Right hindlimb (tissue), 1 donor: ENCODE data around the gene ERF.
"Not testable (repeated sequence)": the region's sequence is repeated elsewhere in the genome, so short reads cannot be mapped to it uniquely, and the experiment has no call there.

Source experiments
- DNase-seq: peaks from one replicate; pipeline ENCODE4 v3.0.0-alpha.2; 2018

Gene ERF

DNA sequence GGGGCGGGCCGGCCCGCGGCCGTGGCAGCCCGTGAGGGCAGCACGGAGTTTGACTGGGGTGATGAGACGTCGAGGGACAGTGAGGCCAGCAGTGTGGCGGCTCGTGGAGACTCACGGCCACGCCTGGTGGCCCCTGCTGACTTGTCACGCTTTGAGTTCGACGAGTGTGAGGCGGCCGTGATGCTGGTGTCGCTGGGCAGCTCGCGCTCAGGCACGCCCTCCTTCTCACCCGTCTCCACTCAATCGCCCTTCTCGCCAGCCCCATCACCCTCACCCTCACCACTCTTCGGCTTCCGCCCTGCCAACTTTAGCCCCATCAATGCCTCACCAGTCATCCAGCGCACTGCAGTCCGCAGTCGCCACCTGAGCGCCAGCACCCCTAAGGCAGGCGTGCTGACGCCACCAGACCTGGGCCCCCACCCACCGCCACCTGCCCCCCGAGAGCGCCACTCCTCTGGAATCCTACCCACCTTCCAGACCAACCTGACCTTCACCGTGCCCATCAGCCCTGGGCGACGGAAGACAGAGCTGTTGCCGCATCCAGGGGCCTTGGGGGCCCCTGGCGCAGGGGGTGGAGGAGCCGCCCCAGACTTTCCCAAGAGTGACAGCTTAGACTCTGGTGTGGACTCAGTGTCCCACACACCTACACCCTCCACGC lies 18.6 kb upstream of the ERF start:
- peak; percentile 12 for DNase-seq

DNA sequence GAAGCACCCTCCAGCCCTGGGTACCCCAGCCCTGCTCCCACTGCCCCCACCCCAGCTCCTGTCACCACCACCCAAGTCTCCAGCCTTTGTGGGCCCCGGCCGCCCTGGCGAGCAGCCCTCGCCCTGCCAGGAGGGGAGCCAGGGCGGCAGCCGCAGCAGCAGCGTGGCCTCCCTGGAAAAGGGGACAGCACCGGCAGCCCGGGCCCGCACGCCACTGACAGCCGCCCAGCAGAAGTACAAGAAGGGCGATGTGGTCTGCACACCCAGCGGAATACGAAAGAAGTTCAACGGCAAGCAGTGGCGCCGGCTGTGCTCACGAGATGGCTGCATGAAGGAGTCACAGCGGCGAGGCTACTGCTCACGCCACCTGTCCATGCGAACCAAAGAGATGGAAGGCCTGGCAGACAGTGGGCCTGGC lies 18.1 kb upstream of the ERF start:
- DNase-seq, result peak; percentile 16

- DNase-seq, result peak; percentile 22
Measured at GRCh38 chr19:42272535-42272897, 17.6 kb upstream of the ERF start.

DNA sequence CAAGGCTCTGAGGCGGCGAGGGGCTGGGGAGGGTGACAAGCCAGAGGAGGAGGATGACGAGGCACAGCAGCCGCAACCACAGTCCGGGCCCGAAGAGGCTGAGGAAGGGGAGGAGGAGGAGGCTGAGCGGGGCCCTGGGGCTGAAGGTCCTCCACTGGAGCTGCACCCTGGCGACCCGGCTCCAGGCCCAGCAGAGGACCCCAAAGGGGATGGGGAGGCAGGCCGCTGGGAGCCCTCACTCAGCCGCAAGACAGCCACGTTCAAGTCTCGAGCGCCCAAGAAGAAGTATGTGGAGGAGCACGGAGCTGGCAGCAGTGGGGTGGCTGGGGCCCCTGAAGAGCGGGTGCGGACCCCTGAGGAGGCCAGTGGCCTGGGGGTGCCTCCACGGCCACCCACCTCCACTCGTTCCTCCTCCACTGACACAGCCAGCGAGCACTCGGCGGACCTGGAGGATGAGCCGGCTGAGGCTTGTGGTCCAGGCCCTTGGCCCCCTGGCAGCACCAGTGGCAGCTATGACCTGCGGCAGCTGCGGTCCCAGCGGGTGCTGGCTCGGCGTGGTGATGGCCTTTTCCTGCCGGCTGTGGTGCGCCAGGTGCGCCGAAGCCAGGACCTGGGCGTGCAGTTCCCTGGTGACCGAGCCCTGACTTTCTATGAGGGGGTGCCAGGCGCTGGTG lies 17.1 kb upstream of the ERF start:
- DNase-seq, result peak; percentile 11

GRCh38 chr19:42271045-42271419 lies 16.1 kb upstream of the ERF start:
- DNase-seq, result no peak

DNA sequence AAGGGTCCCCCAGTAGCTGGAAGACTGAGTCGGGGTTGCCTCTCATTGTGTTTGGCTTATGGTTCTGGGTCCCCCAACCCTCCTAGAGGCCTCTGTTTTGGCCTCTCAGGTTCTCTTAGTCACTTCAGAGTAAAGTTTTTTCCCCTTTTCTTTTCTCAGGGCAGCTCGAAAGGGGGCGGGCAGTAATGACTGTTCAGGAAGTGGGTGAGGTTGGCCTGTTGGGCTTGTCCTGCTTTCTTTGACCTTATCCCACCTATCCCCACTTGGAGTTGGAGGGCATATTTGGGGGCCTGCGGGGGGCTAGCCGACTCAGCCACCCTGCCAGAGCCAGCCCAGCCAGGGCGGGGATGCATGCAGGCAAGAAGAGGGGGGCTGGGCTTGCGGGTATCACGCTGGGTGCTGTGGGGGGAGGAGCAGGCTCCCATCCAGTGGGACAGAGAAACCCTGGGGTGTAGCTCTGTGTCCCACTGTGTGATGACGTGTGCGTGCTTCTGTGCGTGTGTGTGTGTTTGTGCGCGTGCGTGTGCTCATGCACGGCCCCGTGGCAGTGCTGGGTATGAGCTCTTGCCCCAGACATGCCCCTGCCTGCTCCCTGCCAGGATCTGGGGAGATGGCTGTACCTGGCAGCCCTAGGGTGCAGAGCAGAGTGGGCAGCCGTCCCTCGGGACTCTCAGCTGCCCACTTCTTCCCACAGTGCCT lies 15.6 kb upstream of the ERF start:
- peak; percentile 39 for DNase-seq

- DNase-seq, result peak; percentile 41
Measured at GRCh38 chr19:42269478-42270345, 14.8 kb upstream of the ERF start.

DNA sequence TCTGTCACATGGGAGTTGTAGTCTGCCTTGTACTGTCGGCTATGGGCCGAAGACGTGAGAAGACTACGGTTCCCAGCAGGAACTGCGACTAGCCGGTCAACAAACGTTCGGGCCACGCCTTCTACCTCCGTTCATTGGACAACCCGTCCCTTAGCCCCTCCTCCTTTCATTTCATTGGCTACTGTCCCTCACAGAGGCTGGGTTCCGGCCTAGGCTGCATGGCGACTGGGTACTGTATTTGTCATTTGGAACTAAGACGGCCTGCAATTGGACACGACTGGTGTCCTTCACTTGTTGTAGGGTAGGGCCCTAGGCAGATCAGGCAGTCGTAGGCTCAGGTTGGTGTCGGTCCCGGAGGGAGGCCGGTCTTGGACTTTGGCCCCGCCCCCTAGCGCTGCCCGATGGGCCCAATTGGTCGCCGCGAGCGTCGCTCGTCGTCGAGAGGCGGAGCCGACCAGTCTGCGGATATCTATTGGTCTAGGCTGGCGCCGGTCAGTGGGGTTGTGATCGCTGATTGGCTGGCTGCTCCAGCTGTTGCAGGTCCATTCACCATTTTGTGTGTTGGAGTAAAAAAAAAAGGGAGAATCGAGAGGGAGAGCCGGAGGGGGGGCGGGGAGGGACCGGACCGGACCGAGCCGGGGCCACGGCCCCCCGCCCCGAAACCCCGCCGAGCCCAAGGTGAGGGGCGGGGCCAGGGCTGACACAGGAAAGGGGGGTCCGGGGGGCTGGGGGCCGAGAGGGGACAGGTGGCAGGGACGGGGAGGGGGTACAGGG lies 14.0 kb upstream of the ERF start, which contains the start of gene CIC:
Gene CIC, plus strand, starts transcription at position 549 of the 774 bp plus-strand sequence. CDS start 2,532 bp downstream, outside the sequence.
- DNase-seq, result peak; percentile 100

- DNase-seq, result peak; percentile 100
Measured at GRCh38 chr19:42268142-42268703, 13.3 kb upstream of the ERF start.

DNA sequence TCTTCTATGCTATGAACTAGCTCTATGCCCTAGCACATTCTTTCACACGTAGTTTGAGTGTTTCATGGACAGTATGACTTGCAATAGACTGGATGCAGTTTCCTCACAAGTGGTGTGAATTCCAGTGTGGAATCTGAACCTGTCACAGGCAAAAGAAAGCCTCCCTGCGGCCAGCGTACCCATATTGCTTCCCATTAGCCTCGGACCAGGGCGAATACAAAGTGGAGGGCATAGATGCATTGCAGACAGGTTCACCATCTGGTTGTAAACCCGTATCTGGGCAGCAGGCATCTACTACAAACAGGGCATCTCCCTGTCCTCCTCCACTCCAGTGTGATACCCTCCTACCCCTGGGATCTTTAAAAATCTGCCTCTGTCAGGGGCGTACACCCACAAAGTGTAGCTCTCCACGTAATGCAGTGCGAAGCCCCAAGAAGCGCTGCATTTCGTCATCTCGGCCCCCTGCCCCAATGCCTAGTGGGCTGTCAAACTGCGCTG lies 12.8 kb upstream of the ERF start:
- DNase-seq, result no peak

DNA sequence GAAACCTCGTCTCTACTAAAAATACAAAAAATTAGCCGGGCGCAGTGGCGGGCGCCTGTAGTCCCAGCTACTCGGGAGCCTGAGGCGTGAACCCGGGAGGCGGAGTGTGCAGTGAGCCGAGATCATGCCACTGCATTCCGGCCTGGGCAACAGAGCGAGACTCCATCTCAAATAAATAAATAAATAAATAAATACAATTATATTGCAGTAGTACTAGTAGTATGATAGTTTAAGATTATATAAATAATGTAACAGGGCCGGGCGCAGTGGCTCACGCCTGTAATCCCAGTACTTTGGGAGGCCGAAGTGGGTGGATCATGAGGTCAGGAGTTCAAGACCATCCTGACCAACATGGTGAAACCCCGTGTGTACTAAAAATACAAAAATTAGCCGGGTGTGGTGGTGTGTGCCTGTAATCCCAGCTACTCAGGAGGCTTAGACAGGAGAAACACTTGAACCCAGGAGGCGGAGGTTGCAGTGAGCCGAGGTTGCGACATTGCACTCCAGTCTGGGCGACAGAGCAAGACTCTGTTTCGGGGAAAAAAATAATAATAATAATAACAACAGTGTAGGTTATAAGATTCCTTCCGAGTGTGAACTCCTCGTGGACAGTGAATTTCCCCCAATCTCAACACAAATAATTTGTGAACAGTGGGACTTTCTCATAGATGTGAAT lies 12.1 kb upstream of the ERF start:
- not testable (repeated sequence) for DNase-seq

DNA sequence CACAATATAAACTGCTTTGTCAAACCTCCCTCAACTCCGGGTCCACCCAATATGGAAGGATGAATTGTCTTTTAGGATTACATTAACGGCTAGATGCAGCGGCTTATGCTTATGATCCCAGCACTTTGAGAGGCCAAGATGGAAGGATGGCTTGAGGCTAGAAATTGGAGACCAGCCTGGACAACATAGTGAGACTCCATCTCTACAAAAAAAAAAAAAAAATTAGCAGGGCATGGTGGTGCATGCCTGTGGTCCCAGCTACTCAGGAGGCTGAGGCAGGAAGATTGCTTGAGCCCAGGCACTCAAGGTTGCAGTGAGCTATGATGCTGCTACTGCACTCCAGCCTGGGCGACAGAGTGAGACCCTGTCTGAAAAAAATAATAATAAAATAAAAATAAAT lies 11.2 kb upstream of the ERF start:
- DNase-seq, result peak; percentile 7

GRCh38 chr19:42261763-42262162 lies 6.8 kb upstream of the ERF start:
- no peak for DNase-seq

DNA sequence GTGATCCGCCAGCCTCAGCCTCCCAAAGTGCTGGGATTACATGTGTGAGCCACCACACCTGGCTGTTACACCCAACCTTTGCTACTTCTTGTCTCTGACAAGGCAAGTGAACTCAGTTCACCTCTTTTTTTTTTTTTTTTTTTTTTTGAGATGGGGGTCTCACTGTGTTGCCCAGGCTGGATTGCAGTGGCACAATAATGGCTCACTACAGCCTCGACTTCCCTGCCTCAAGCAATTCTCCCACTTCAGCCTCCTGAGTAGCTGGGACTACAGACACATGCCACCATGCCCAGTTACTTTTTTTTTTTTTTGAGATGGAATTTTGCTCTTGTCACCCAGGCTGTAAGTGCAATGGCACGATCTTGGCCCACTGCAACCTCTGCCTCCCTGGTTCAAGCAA lies 2.9 kb upstream of the ERF start:
- DNase-seq, result peak; percentile 7

GRCh38 chr19:42255766-42256745 lies 1.1 kb upstream of the ERF start:
- peak; percentile 82 for DNase-seq

DNA sequence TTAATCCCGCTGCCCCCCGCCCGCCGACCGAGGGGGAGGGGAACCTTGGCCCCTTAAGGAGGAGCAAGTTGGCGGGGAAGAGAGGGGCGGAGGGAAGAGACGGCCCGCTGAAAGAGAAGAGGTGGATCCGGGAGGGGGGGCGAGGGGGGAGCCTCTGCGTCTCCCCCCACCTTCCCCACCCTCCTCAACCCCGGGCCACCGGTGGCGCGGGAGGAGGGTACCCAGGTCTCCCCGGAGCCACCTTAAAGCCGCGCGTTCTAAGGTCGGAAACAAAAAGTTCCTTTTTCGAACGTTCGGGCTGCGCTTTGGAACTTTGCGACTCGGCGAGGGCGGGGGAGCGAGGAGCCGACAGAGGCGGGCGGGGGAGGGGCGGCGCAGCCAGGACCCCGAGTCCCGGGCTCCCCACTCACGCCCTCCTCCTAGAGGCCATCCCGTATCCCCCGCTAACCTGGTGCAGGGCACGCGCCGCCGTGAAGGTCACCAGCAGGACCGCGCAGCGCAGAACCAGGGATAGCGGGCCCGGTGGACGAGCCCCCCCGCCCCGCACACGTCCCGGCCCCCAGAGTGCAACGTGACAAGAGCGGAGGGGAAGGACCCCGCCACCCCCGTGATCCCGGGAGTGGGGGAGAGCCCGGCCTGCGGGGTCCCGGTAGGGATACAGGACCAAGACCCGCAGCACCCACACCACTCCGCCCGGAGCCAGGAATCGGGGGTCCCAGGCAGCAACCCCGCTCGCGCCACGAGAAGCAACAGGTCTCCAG lies 659 bp downstream of the ERF start:
- peak; percentile 85 for DNase-seq

- DNase-seq, result peak; percentile 84
Measured at GRCh38 chr19:42253245-42254088, 1.5 kb downstream of the ERF start.
